Measurements from ENCODE around the gene CD274. TPM values are rescaled to one million over a fixed set of nuclear protein-coding genes. Genes with fewer than 3 reads are reported as not detected.
A peak's percentile ranks its signal among the peaks of the same experiment; 100 is the strongest.

Gene CD274
- total RNA-seq, 3 donors from 2014 or later: 2.6 to 5.4 (median 3.4) TPM

DNA sequence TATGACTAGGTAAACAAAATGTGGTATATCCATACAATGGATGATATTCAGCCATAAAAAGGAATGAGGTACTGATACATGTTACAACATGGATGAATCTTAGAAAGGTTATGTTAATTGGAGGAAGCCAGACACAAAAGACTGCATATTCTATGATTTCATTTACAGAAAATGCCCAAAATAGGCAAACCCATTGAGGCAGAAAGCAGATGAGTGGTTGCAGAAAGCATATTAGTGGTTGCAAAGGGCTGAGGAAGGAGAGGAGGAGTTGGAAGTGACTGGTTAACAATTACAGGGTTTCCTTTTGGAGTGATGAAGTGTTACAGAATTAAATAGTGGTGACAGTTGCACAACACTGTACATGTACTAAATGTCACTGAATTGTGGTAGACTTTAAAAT is 30.4 kb upstream of the CD274 start:
- TF ChIP-seq, protein P1, sequence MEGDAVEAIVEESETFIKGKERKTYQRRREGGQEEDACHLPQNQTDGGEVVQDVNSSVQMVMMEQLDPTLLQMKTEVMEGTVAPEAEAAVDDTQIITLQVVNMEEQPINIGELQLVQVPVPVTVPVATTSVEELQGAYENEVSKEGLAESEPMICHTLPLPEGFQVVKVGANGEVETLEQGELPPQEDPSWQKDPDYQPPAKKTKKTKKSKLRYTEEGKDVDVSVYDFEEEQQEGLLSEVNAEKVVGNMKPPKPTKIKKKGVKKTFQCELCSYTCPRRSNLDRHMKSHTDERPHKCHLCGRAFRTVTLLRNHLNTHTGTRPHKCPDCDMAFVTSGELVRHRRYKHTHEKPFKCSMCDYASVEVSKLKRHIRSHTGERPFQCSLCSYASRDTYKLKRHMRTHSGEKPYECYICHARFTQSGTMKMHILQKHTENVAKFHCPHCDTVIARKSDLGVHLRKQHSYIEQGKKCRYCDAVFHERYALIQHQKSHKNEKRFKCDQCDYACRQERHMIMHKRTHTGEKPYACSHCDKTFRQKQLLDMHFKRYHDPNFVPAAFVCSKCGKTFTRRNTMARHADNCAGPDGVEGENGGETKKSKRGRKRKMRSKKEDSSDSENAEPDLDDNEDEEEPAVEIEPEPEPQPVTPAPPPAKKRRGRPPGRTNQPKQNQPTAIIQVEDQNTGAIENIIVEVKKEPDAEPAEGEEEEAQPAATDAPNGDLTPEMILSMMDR (IDR thresholded peaks at IDR 0.05): no peak
- intact Hi-C loops (cut with DNase I, micrococcal nuclease): loop anchor here in 1 of 2 donors (10.0 kb wide), 1 partner anchor 235 kb away; the partner anchor contains the start of gene INSL6
- H3K4me3 ChIP-seq: no peak overlapping the region
- no peaks in the 10 kb centered on the region for H3K9me3 ChIP-seq
- no peaks in the 10 kb centered on the region for H3K4me1 ChIP-seq (ENCODE audit: low read depth)
- no peaks in the 10 kb centered on the region for H3K36me3 ChIP-seq (ENCODE audit: low read depth)
- DNase-seq (no peak), ATAC-seq (no peak)

DNA sequence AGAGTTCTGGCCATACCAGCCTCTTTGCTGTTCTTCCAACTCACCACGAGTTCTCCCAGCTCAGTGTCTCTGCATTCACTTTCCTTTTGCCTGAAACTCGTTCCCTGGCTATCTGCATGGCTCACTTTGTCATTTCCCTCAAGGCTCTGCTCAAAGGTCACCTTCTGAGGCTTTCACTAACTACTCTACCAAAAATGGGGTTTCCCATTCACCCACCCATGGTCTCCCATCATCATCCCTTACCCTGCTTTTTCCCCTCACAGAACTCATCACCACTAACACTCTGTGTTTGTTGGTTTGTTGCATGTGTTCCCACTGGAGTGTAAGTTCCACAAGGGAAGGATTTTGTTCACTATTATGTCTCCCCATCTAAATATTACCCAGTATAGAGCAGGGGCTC is 29.2 kb upstream of the CD274 start:
- no peak for DNase-seq
- Histone ChIP-seq H3K9me3 (no peaks in the 10 kb centered on the region), H3K4me1 (ENCODE audit: low read depth) (no peaks in the 10 kb centered on the region), H3K4me3 (no peak overlapping the region), H3K36me3 (ENCODE audit: low read depth) (no peaks in the 10 kb centered on the region)
- ATAC-seq: no peak
- TF ChIP-seq, protein P1 (IDR thresholded peaks at IDR 0.05): no peak
- intact Hi-C loops (cut with DNase I, micrococcal nuclease): loop anchor here in 1 of 2 donors (10.0 kb wide), 1 partner anchor 236 kb away; the partner anchor contains the start of gene INSL6

DNA sequence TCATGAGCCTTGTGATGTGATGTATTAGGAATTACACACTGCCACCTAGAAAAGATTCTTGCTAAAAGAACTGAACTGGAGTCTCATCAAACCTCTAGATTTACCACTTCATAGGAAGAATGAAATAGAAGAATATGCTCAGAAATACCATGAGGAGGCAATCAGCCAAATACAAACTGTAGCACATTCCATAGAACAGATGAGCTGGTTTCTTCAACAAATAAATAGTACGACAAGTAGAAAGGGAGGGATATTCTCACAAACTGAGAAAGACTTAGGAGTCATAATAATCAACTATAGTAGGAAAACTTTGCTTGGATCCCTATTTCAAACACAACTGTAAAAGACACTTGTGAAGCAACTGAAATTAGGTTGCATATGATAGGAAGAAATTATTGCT is 28.1 kb upstream of the CD274 start:
- ATAC-seq: no peak
- H3K36me3 ChIP-seq (ENCODE audit: low read depth): no peaks in the 10 kb centered on the region
- H3K4me1 ChIP-seq (ENCODE audit: low read depth): no peaks in the 10 kb centered on the region
- no peak for DNase-seq
- TF ChIP-seq, protein P1 (IDR thresholded peaks at IDR 0.05): no peak
- H3K9me3 ChIP-seq: no peaks in the 10 kb centered on the region
- intact Hi-C loops (cut with DNase I, micrococcal nuclease): loop anchor here in 1 of 2 donors (10.0 kb wide), 1 partner anchor 237 kb away; the partner anchor contains the start of gene INSL6
- H3K4me3 ChIP-seq: no peak overlapping the region

DNA sequence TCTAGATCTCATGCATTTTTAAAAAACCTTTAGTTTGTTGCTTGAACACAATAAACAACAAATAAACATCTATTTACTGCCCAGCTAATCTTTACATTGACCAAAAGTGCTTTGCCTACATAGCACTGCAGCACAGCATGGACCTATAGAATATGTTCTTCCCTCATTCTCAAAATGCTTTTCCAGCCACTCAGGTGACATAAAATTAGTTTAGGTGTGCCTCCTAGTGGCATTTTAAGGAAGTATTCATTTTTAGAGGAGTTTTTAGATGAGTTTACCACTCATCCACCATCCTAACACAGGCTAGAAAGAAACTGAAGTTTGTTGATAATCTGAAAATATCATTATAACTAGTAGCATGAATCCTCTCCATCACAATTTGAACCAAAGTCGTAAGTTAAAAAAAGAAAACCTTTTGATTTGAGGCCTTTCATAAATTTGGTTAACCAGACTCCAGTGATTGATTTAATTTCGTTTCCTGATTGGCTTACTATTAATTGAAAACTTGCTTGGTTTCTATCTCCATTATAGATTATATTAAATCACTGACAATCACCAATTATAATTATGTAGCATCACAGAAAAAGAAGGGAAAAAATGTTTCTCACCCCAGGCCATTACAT is 25.2 kb upstream of the CD274 start:
- intact Hi-C loops (cut with DNase I, micrococcal nuclease): loop anchor here in 1 of 2 donors (10.0 kb wide), 1 partner anchor 240 kb away; the partner anchor contains the start of gene INSL6
- no peaks in the 10 kb centered on the region for H3K4me1 ChIP-seq (ENCODE audit: low read depth)
- no peak for DNase-seq
- TF ChIP-seq, protein P1 (IDR thresholded peaks at IDR 0.05): no peak
- peak; percentile 63 for ATAC-seq
- no peaks in the 10 kb centered on the region for H3K9me3 ChIP-seq
- H3K4me3 ChIP-seq: no peak overlapping the region
- no peaks in the 10 kb centered on the region for H3K36me3 ChIP-seq (ENCODE audit: low read depth)

DNA sequence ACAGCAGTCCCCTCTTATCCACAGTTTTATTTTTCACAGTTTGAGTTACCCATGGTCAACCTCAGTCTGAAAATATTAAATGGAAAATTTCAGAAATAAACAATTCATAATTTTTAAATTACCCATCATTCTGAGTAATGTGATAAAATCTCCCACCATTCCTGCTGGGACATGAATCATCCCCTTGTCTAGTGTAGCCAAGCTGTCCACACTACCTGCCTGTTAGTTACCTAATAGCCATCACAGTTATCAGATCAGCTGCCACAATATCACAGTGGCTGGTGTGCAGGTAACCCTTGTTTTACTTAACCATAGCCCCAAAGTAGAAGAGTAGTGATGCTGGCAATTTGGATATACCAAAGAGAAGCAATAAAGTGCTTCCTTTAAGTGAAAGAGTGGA is 23.3 kb upstream of the CD274 start:
- Histone ChIP-seq H3K9me3 (no peaks in the 10 kb centered on the region), H3K4me3 (no peak overlapping the region), H3K36me3 (ENCODE audit: low read depth) (no peaks in the 10 kb centered on the region), H3K4me1 (ENCODE audit: low read depth) (no peaks in the 10 kb centered on the region)
- DNase-seq (no peak), ATAC-seq (no peak)
- TF ChIP-seq, protein P1 (IDR thresholded peaks at IDR 0.05): no peak
- intact Hi-C loops (cut with DNase I, micrococcal nuclease): loop anchor here in 1 of 2 donors (10.0 kb wide), 1 partner anchor 242 kb away; the partner anchor contains the start of gene INSL6
